IPS-18c (cell line): ENCODE results near the gene PHACTR3.

Source experiments
- H3K4me3 ChIP-seq: 2 replicates; pipeline ENCODE4 v1.7.0; 2013; ENCODE audit warnings: low read depth, mild to moderate bottlenecking, low read length, moderate library complexity; ENCODE audit not compliant: insufficient read depth
- H3K9me3 ChIP-seq: one replicate; pipeline ENCODE4 v1.6.1; 2013; ENCODE audit warnings: mild to moderate bottlenecking, low read length, moderate library complexity; ENCODE audit not compliant: control insufficient read depth, insufficient read depth

PHACTR3 gene

DNA sequence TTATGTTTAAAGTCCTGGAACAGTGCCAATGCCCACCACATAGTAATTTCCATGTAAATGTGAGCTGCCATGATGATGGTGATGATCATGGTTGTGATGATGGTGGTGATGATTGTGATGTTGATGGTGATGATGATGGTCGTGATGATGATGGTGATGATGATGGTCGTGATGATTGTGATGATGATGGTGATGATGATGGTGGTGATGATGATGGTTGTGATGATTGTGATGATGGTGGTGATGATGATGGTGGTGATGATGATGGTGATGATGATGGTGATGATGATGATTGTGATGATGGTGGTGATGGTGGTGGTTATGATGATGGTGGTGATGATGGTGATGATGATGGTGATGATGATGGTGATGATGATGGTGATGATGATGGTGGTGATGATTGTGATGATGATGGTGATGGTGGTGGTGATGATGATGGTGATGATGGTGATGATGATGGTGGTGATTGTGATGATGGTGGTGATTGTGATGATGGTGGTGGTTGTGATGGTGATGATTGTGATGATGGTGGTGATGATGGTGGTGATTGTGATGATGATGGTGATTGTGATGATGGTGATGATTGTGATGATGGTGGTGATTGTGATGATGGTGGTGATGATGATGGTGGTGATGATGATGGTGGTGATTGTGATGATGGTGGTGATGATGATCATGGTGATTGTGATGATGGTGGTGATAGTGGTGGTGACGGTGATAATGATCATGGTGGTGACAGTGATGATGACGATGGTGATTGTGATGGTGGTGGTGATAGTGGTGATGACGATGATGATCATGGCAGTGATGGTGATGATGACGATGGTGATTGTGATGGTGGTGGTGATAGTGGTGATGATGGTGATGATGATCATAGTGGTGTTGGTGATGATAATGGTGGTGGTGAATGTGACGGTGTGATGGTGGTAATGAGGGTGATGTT, 82.3 kb downstream of the PHACTR3 start:
- Histone ChIP-seq H3K9me3 (no peaks in the 10 kb centered on the region), H3K4me3 (no peak overlapping the region)

DNA sequence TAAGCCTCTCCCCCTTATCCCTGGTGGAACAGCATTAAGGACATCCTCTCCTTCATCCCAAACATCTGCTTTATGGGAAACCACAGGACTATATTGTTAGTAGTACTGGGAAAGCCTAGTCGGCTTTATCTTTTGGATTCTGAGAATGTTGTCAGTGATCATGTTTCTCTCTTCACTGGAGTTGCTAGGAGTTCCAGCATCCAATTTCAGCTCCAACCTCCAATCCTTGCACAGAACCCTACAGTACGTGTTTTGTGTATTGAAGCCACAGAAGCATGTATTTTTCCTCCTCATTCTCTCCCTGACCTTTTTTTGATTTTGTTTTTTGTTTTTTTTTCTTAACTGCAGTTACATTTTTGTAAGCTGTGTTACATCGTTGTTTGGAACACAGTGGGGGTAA, 84.0 kb downstream of the PHACTR3 start:
- Histone ChIP-seq H3K4me3 (no peak overlapping the region), H3K9me3 (no peaks in the 10 kb centered on the region)

DNA sequence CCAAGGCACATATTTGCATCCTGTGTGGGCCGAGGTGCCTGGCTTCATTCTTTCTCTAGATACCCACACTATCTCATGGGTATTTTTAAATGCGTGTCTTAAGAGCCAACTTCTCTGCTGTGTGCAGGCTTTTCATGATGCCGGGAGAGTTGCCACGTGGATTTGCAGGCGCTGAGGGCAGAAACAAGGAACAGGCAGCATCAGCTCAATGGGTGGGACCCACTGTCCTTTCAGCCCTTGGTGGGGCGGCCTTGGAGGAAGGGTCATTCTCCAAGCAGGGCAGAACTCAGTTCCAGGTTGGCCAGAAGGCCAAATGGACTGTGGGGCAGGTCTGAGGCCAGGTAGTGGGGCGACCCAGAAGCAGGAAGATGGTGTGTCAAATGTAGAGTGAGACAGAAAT, 84.7 kb downstream of the PHACTR3 start:
- Histone ChIP-seq H3K9me3 (no peaks in the 10 kb centered on the region), H3K4me3 (no peak overlapping the region)

DNA sequence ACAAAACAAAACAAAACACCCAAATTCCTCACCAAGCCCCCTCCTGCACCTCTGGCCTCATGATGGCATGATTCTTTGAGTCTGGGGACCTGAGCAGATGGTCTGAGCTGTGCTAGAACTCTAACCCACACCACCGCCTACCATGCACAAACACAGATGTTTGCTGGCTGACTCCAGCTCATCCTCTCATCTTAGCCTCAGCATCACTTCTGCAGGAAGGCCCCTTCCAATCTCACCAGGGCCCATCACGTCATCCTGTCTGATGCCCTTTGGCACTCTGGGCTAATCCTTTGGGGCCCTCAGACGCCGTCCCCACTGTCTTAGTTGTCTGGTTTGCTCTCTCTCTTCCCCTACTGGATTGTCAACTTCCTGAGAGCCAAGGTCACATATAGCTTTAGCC, 85.8 kb downstream of the PHACTR3 start:
- H3K9me3 ChIP-seq: no peaks in the 10 kb centered on the region

DNA sequence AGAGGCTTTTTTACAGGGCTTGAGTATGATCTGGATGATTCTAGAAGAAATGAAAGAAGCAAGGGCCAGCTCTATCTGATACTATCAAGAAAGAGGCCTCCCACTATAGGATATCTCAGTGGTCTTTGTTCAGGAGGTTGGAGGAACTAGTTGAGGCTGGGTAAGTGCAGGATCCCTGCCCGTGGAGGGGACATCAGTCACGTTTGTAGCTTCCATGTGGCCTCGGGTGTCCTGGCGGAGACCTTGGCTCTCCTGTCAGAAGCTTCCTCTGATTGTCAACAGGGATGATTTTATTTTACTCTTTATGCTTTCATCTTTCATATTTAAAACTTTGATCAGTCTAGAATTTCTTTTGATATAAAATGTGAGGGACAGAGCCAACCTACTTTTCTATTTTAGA, 86.6 kb downstream of the PHACTR3 start:
- Histone ChIP-seq H3K9me3 (no peaks in the 10 kb centered on the region), H3K4me3 (no peak overlapping the region)

More for the DNA sequence above, 85.8 kb downstream of the PHACTR3 start:
- no peak overlapping the region for H3K4me3 ChIP-seq

DNA sequence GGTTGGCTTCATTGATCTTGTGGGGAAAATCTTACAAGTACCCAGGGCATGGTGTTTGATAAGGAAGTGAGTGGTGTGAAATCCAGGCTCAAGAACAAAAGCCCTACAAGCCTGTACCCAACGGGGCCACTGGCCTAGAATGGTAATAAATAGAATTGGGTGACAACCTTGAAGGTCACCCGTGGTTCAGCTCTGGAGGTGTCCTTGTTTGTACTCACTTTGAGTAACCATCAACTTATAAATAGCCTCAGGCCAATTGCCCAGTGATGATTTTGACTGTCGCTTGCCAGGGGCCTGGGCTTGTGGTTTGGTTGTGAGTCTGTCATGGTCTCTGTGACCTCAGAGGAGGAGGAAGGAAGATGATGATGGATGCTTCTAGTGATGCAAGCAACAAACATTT, 87.8 kb downstream of the PHACTR3 start:
- no peaks in the 10 kb centered on the region for H3K9me3 ChIP-seq

DNA sequence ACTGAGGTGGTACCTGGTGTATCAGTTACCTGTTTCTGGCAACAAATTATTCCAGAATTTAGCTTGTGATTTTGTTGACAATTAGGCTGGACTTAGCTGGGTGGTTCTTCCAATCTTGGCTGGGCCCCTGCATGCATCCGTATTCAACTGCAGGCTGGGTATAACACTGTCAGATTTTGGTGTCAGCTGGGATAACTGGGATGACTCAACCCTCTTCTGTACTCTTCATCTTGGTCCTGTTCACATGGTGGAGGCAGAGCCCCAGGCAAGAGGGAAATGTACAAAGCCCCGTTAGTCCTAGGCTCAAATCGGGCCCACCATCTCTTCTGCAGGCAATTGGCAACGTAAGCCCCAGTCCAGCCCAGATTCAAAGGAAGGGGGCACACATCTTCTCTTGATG, 89.2 kb downstream of the PHACTR3 start:
- Histone ChIP-seq H3K4me3 (no peak overlapping the region), H3K9me3 (no peaks in the 10 kb centered on the region)

More for the DNA sequence above, 87.8 kb downstream of the PHACTR3 start:
- no peak overlapping the region for H3K4me3 ChIP-seq

DNA sequence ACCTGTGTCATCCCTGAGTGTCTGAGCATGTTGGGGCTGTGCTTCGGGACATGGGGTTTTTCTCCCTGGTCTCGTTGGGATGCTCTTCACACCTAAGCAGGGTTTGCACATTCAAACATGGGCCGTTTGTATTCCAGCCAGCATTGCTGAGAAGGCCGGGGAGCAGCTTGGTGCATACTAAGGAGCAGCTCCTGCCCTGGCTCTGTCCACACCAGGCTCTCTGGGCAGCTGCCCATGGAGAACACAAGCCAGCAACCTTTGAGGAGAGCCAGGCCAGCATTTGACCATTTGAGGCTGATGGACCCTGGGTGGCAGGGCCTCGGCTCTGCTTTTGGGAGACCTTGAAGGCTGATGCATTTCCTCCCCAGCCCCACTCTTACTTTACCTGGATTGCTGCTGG, 92.1 kb downstream of the PHACTR3 start:
- H3K4me3 ChIP-seq: no peak overlapping the region
- no peaks in the 10 kb centered on the region for H3K9me3 ChIP-seq

DNA sequence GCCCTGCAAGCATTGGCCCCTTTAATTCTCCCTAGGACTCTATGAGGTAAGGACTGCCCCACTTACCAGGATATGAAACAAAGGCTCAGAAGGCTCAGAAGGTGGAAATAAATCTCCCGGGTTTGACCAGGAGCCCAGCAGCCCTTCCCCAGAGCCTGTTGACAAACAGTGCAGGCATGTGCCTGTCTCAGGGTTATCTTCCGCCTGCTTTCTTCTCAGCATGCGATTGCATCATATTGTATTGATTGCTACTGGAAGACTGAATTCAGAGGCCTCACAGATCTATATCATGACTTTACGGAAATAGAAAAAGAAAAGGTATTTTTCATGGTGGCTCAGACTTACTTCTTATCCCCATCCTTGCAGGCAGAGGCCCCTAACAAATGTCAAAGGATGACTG, 92.7 kb downstream of the PHACTR3 start:
- Histone ChIP-seq H3K9me3 (no peaks in the 10 kb centered on the region), H3K4me3 (no peak overlapping the region)

DNA sequence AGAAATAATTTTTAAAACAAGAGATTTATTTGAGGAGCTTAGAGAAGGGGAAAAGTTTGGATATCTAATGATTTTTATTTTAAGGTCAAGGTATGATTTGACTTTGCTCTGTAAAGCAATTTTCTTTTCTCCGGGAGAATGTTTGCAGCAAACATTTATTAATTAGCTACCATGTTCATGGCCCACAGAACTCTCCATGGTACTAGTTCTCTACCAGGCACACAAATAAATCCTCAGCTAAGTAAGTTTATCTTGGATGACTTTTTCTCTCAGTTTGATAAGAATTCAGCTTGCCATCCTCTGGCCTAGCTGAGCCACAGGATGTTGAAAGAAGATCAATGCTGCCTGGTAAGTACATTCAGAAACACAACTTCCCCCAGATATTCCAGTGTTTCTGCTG, 94.3 kb downstream of the PHACTR3 start:
- H3K9me3 ChIP-seq: no peaks in the 10 kb centered on the region
- H3K4me3 ChIP-seq: no peak overlapping the region

DNA sequence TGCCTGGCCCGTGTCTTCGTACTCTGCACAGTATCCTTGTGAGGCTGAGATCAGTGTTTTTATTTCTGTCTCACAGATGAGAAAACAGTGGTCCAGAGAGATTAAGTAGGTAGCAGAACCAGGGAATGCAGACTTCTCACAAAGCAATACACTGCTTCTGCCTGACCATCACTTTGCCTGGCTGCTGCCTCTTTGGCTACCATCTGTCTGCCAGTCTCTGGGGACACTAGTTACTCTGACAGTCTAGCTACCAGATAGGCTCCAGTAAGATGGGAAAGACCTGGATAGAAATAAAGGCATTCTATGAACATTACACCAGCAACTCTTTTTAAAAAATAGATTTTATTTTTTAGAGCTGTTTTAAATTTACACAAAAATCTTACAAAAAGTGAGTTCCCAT, 96.9 kb downstream of the PHACTR3 start:
- Histone ChIP-seq H3K9me3 (no peaks in the 10 kb centered on the region), H3K4me3 (no peak overlapping the region)

DNA sequence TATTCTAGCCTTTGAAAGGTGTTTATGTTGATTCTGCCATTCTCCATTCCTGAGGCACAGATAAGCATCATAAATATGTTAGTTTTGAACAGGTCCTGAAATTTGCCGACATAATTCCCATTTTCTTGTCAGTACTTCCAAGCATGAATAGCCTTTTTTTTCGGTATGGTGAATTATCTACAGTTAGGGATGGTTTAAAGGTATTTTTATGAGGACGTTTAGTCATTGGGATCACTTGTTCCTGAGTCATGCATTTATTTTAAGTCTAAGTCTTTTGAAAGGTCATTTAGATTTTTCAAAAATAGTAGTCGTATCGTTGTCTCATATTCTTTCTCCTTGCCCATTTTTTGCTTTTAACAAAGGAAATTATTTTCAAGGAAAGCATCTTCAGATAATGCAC, 98.7 kb downstream of the PHACTR3 start:
- Histone ChIP-seq H3K4me3 (no peak overlapping the region), H3K9me3 (no peaks in the 10 kb centered on the region)

DNA sequence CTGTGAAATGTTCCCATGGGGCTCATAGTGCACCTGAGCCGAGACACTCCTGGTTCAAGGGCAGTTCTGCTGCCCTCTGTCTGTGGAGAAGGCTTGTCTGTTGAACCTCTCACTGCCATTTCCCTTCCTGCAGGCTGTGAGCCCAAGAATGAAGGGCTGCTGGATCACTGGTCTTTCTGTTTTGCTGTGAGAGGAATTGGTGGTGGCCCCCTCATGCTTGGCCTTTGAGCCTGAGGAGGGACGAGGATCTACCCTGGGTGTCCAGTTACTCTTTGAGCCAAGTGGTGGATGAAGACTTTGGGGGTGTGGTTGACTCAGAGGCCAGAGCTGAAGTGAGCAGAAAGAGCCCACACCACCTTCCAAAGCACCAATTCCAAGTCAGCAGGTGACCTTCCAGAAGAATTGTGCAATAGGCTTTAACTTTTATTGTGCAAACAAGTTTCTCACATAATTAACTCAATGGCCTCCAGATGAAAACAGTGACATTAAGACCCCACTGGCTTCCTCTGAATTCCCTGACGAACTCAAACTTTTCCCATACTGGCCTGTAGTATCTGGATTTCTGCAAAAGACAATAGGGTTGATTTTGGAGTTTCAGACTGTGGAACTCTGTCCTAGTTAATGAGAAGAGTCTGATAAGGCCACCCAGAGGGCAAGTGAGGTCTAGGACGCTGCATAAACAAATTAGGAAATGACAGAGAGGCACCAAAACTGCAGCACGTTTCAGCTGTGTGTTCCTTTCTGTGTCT, 101.5 kb downstream of the PHACTR3 start:
- no peaks in the 10 kb centered on the region for H3K9me3 ChIP-seq
- H3K4me3 ChIP-seq: no peak overlapping the region

DNA sequence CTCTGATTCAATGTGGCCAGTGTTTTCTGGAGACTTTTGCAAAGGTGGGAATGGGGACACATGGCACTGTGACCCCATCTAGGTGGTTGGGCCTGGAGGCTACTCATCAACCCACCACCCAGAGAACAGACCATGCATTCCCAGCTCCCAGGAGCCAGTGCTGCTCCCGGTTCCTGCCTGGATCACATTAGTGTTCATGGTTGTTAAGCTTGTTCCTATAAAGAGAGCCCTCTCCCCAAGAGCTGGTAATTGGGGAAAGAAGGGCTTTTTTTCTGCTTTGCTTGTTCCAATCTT, 102.0 kb downstream of the PHACTR3 start:
- Histone ChIP-seq H3K9me3 (no peaks in the 10 kb centered on the region), H3K4me3 (no peak overlapping the region)

DNA sequence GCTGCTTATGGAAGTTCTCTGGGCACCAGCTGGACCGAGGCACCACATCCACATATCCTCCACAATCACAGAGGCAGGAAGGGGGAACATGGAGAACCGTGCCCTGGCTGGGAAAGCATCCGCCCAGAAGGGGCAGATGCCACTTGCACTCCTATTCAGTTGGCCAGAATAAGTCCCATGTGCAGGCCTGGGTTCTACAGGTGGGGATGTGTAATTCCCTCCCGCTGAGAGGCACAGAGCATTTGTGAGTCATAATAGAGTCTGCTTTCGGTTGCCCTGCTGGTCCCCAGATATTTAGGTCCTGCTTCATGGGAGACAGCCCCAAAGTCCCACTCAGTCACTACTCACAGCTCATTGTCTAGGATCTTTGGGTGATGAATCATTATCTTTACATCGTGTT, 104.0 kb downstream of the PHACTR3 start:
- no peak overlapping the region for H3K4me3 ChIP-seq
- H3K9me3 ChIP-seq: no peaks in the 10 kb centered on the region

DNA sequence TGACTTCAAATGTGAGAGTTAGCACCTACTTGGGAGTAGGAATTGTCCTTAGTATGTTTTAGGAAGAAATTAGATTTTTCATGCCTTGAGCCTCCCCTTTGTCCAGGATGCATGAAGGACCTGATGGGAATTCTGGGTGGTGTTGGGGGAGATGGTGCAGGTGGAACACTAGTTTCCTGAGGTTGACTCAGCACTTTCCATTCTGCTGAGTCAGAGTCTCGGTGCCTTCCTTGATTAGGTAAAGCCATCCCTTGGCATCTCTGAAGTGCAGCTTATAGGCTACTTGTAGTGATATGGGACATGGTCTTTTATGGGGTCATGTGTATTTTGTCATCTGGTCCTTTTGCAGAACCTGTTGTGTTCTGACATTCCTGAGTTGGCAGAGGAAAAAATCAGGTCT, 105.3 kb downstream of the PHACTR3 start:
- Histone ChIP-seq H3K9me3 (no peaks in the 10 kb centered on the region), H3K4me3 (no peak overlapping the region)

DNA sequence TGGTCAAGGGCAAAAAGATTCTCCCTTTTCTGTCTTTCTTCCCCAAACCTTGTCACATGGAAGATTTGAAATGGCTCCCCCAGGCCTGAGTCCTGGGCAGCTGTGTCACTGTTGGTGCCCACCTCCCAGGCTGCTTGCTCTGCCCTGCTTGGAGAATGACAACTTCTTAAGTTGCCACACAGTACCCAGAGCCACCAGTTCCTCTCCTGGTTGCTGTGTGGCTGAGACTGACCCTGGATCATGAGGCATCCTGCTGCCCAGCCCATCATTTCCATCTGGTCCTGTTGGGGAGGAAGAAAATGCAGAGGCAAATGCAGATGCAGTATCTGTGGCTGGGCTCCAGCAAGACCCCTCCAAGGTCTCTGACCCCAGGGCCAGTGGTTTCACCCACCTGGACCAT, 113.7 kb downstream of the PHACTR3 start:
- Histone ChIP-seq H3K9me3 (no peaks in the 10 kb centered on the region), H3K4me3 (no peak overlapping the region)

DNA sequence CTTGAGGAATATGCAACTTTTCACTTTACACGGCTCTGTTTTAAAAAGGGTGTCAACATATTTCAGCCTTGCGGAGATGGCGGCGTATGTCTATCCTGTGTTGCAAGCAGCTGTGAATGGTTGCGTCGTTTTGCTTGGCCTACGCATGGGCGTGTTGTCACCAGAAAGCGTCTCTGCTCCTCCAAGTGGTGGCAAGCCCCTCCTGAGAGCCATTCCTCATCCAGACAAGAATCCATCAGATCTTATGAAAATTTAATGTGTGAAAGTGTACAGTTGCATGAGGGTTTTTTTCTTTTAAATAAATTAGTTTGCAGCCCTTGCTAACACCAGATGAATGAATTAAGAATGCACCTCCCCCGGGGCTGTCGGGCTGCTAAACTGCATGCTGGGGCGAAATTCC, 114.4 kb downstream of the PHACTR3 start:
- no peaks in the 10 kb centered on the region for H3K9me3 ChIP-seq

More for the DNA sequence above, 114.4 kb downstream of the PHACTR3 start:
- H3K4me3 ChIP-seq: no peak overlapping the region
